C4-2B (cell line): ENCODE results near the gene TBC1D4.

Experiments used
- ZFX ChIP-seq: fragments of 450-650 bp; IDR thresholded peaks from 2 replicates; pipeline ENCODE4 v1.6.1; 2017
- TF ChIP-seq, protein P1 (sequence below): fragments of 450-650 bp; conservative IDR thresholded peaks from 2 replicates; pipeline ENCODE4 v1.5.1; 2017; ENCODE audit warnings: mild to moderate bottlenecking

DNA sequence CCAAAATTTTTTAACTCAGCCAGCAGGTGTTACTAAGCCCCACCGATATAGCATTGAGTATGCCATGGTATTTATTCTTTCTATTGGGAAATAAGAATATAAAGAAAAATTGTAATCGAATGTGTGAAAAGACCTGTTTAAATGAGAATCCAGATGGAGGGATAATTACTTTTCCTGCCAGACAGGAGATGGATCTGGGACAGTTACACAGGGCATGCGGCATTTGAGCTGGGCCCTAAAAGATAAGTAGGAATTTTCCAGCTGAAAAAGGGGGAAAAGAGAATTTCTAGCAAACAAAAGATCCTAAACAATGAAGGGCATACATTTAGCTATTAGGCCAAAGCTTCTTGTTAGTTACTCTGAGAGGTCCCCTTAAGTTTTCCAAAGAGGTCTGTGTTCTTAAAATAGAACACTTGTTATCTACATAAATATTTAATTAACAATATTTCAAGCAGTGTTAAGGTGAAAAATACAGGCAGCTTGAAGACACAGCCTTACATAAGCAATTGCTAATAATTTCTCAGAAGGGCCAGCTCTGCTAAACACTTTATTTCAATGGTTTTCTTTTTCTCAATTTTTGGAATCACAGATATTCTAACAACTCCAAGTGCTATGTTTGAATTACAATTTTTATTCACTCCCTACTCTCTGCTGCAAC is 63.7 kb downstream of the TBC1D4 start:
- TF ChIP-seq, protein P1, sequence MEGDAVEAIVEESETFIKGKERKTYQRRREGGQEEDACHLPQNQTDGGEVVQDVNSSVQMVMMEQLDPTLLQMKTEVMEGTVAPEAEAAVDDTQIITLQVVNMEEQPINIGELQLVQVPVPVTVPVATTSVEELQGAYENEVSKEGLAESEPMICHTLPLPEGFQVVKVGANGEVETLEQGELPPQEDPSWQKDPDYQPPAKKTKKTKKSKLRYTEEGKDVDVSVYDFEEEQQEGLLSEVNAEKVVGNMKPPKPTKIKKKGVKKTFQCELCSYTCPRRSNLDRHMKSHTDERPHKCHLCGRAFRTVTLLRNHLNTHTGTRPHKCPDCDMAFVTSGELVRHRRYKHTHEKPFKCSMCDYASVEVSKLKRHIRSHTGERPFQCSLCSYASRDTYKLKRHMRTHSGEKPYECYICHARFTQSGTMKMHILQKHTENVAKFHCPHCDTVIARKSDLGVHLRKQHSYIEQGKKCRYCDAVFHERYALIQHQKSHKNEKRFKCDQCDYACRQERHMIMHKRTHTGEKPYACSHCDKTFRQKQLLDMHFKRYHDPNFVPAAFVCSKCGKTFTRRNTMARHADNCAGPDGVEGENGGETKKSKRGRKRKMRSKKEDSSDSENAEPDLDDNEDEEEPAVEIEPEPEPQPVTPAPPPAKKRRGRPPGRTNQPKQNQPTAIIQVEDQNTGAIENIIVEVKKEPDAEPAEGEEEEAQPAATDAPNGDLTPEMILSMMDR: no peak
- no peak for TF ChIP-seq ZFX
